GM21723 (cell line): ENCODE measurements around the gene FGD4.
"Not testable (repeated sequence)": the region's sequence is repeated elsewhere in the genome, so short reads cannot be mapped to it uniquely, and the experiment has no call there.

Experiments used
- ATAC-seq: cut with Tn5 transposase; IDR thresholded peaks from one replicate; pipeline ENCODE4 v1.9.1; 2021; ENCODE audit warnings: mild to moderate bottlenecking, moderate library complexity; ENCODE audit not compliant: unreplicated experiment

Gene FGD4

GRCh38 chr12:32489070-32489469, 89.7 kb downstream of the FGD4 start:
- ATAC-seq, result no peak

- no peak for ATAC-seq
Observed at GRCh38 chr12:32490801-32491200, 91.4 kb downstream of the FGD4 start.

- no peak for ATAC-seq
Observed at GRCh38 chr12:32493282-32493681, 93.9 kb downstream of the FGD4 start.

- no peak for ATAC-seq
Observed at GRCh38 chr12:32494656-32495055, 95.3 kb downstream of the FGD4 start.

- no peak for ATAC-seq
Observed at GRCh38 chr12:32496946-32497345, 97.6 kb downstream of the FGD4 start.

- ATAC-seq, result no peak
Observed at GRCh38 chr12:32497864-32498263, 98.5 kb downstream of the FGD4 start.

- ATAC-seq, result no peak
Observed at GRCh38 chr12:32499048-32499447, 99.7 kb downstream of the FGD4 start.

GRCh38 chr12:32501835-32502333, 102.5 kb downstream of the FGD4 start:
- ATAC-seq, result no peak

GRCh38 chr12:32502693-32503502, 103.5 kb downstream of the FGD4 start:
- no peak for ATAC-seq

GRCh38 chr12:32503730-32504129, 104.4 kb downstream of the FGD4 start:
- ATAC-seq, result no peak

GRCh38 chr12:32504591-32504990, 105.2 kb downstream of the FGD4 start:
- ATAC-seq, result no peak

- no peak for ATAC-seq
Observed at GRCh38 chr12:32505067-32505945, 105.9 kb downstream of the FGD4 start.

GRCh38 chr12:32507096-32507941, 108.0 kb downstream of the FGD4 start:
- ATAC-seq, result not testable (repeated sequence)

- ATAC-seq, result no peak
Observed at GRCh38 chr12:32507942-32508320, 108.6 kb downstream of the FGD4 start.

GRCh38 chr12:32508626-32509025, 109.3 kb downstream of the FGD4 start:
- no peak for ATAC-seq

- ATAC-seq, result no peak
Observed at GRCh38 chr12:32509328-32510091, 110.2 kb downstream of the FGD4 start.

GRCh38 chr12:32511976-32512375, 112.6 kb downstream of the FGD4 start:
- not testable (repeated sequence) for ATAC-seq

GRCh38 chr12:32512379-32512778, 113.0 kb downstream of the FGD4 start:
- no peak for ATAC-seq

GRCh38 chr12:32512910-32513309, 113.6 kb downstream of the FGD4 start:
- no peak for ATAC-seq
